ENCODE results near the gene EXOSC5. TPM values are rescaled to one million over a fixed set of nuclear protein-coding genes. Genes with fewer than 3 reads are reported as not detected.

The EXOSC5 gene
- total and polyA plus RNA-seq, 9 of the 15 experiments (the other 6 are each of a cell fraction or from before 2014, with no cell fraction given), result 10.9 to 75.5 (median 37.8) TPM

- TF ChIP-seq ZBTB49 (CRISPR knock-in tag; IDR thresholded peaks at IDR 0.05; ENCODE audit: borderline replicate concordance) (no peak), NR2F6 (CRISPR knock-in tag; IDR thresholded peaks at IDR 0.05) (no peak), GABPA (tag; conservative IDR thresholded peaks at IDR 0.05; ENCODE audit: low read depth) (no peak), ATF2 (CRISPR knock-in tag; IDR thresholded peaks at IDR 0.05) (no peak), USF1 (CRISPR knock-in tag; IDR thresholded peaks at IDR 0.05) (peak; percentile 11; the same call in 1 of the 2 replicates), RAD51 (IDR thresholded peaks at IDR 0.05; ENCODE audit: borderline replicate concordance, low read depth) (no peak), SNRNP70 (optimal IDR thresholded peaks at IDR 0.05; ENCODE audit: low read depth, low read length) (no peak), ZSCAN32 (CRISPR knock-in tag; IDR thresholded peaks at IDR 0.05) (no peak), SOX6 (IDR thresholded peaks at IDR 0.05) (no peak), PHB (CRISPR knock-in tag; IDR thresholded peaks at IDR 0.05) (no peak), ZNF197 (CRISPR knock-in tag; IDR thresholded peaks at IDR 0.05; ENCODE audit: low read depth) (no peak), NFYB (IDR thresholded peaks at IDR 0.05; ENCODE audit: extremely low read depth, insufficient read length) (peak; percentile 23), PCBP1 (IDR thresholded peaks at IDR 0.05; ENCODE audit: low read depth, low read length, poor library complexity, severe bottlenecking) (no peak), ZNF436 (CRISPR knock-in tag; IDR thresholded peaks at IDR 0.05) (no peak), MYC (IDR thresholded peaks at IDR 0.05; ENCODE audit: low read depth, low read length) (peak; percentile 54; the same call in 1 of the 2 replicates), MYC (CRISPR knock-in tag; IDR thresholded peaks at IDR 0.05; ENCODE audit: borderline replicate concordance, low read depth) (no peak), RUNX1 (IDR thresholded peaks at IDR 0.05; ENCODE audit: low read depth) (no peak), POLR2A (conservative IDR thresholded peaks at IDR 0.05) (no peak), ZNF551 (CRISPR knock-in tag; IDR thresholded peaks at IDR 0.05) (no peak)
These were observed 34.5 kb upstream of the EXOSC5 start (continued) for GRCh38 chr19:41431426-41432386.
